NB4 (cell line): ENCODE data around the gene R3HDM1.

Experiments
- CTCF ChIP-seq: IDR thresholded peaks from one replicate; pipeline ENCODE4 v1.5.1; 2012; ENCODE audit warnings: low read depth, low read length
- MYC ChIP-seq: IDR thresholded peaks from 2 replicates; pipeline ENCODE4 v1.6.1; 2011; ENCODE audit warnings: low read depth, low read length
- POLR2A ChIP-seq: IDR thresholded peaks from 2 replicates; pipeline ENCODE4 v1.6.1; 2011; ENCODE audit warnings: mild to moderate bottlenecking; ENCODE audit not compliant: insufficient read length; ENCODE audit errors: extremely low read depth
- TF ChIP-seq, protein P1 (sequence below): IDR thresholded peaks from 2 replicates; pipeline ENCODE4 v1.6.1; 2011; ENCODE audit warnings: low read depth, low read length

- TF ChIP-seq POLR2A (no peak), CTCF (no peak), MYC (no peak)
- TF ChIP-seq, protein P1, sequence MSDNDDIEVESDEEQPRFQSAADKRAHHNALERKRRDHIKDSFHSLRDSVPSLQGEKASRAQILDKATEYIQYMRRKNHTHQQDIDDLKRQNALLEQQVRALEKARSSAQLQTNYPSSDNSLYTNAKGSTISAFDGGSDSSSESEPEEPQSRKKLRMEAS, result no peak
Measured at GRCh38 chr2:135688978-135689377, 157.7 kb downstream of the R3HDM1 start.
